GM21381 (cell line): ENCODE measurements around the gene KNTC1.
A peak's percentile ranks its signal among the peaks of the same experiment; 100 is the strongest.
"Not testable (repeated sequence)": the region's sequence is repeated elsewhere in the genome, so short reads cannot be mapped to it uniquely, and the experiment has no call there.

Experiments used
- ATAC-seq: cut with Tn5 transposase; IDR thresholded peaks from one replicate; pipeline ENCODE4 v1.9.1; 2021; ENCODE audit warnings: mild to moderate bottlenecking, moderate library complexity; ENCODE audit not compliant: unreplicated experiment

The KNTC1 gene

GRCh38 chr12:122526683-122527477 lies at the start of gene KNTC1, which contains the start of gene RSRC2:
KNTC1 (plus strand) TSS chr12:122527249; CDS start chr12:122530064, 2,815 bp downstream.
RSRC2 (minus strand) TSS chr12:122526936; CDS start chr12:122526853, 83 bp downstream.
- ATAC-seq: peak; percentile 88

GRCh38 chr12:122480753-122481152 lies 46.3 kb upstream of the KNTC1 start:
- ATAC-seq: no peak

- no peak for ATAC-seq
Observed at GRCh38 chr12:122481861-122482260, 45.2 kb upstream of the KNTC1 start.

- no peak for ATAC-seq
Observed at GRCh38 chr12:122483969-122484368, 43.1 kb upstream of the KNTC1 start.

GRCh38 chr12:122484385-122484784 lies 42.7 kb upstream of the KNTC1 start:
- ATAC-seq: not testable (repeated sequence)

- not testable (repeated sequence) for ATAC-seq
Observed at GRCh38 chr12:122486360-122486759, 40.7 kb upstream of the KNTC1 start.

GRCh38 chr12:122486805-122487426 lies 40.1 kb upstream of the KNTC1 start:
- ATAC-seq: no peak

- ATAC-seq: not testable (repeated sequence)
Observed at GRCh38 chr12:122487807-122488206, 39.2 kb upstream of the KNTC1 start.

- ATAC-seq: no peak
Observed at GRCh38 chr12:122489038-122489437, 38.0 kb upstream of the KNTC1 start.

- no peak for ATAC-seq
Observed at GRCh38 chr12:122491991-122492390, 35.1 kb upstream of the KNTC1 start.

- not testable (repeated sequence) for ATAC-seq
Observed at GRCh38 chr12:122493222-122493621, 33.8 kb upstream of the KNTC1 start.

GRCh38 chr12:122495258-122495657 lies 31.8 kb upstream of the KNTC1 start:
- no peak for ATAC-seq

GRCh38 chr12:122499991-122500684 lies 26.9 kb upstream of the KNTC1 start:
- peak; percentile 10 for ATAC-seq

- peak; percentile 91 for ATAC-seq
Observed at GRCh38 chr12:122500685-122501488, 26.2 kb upstream of the KNTC1 start, which contains the start of gene ZCCHC8. ZCCHC8 (minus strand) TSS chr12:122500932; CDS start chr12:122500840, 92 bp downstream.

- ATAC-seq: no peak
Observed at GRCh38 chr12:122501489-122501989, 25.5 kb upstream of the KNTC1 start.

GRCh38 chr12:122503147-122503751 lies 23.8 kb upstream of the KNTC1 start:
- ATAC-seq: no peak

GRCh38 chr12:122503783-122504590 lies 23.1 kb upstream of the KNTC1 start:
- no peak for ATAC-seq

GRCh38 chr12:122505419-122506051 lies 21.5 kb upstream of the KNTC1 start:
- ATAC-seq: no peak
